ENCODE measurements around the gene BAG5. TPM values are rescaled to one million over a fixed set of nuclear protein-coding genes. Genes with fewer than 3 reads are reported as not detected.

BAG5 gene
- total RNA-seq, 1 experiment from 2014 or later: 36.5 TPM

- no peak overlapping the region for H3K4me3 Mint-ChIP-seq (ENCODE audit: low read depth, unreplicated experiment)
Measured at GRCh38 chr14:103541709-103542604, 20.5 kb downstream of the BAG5 start.

GRCh38 chr14:103540821-103541708, 21.4 kb downstream of the BAG5 start:
- no peaks in the 10 kb centered on the region for H3K27me3 Mint-ChIP-seq (ENCODE audit: unreplicated experiment)
- intact Hi-C loops (cut with micrococcal nuclease; ENCODE audit: unreplicated experiment): no loop called here
- no TSS peak for BruUV-seq (replicated peaks)
- no peak for TF ChIP-seq CTCF (IDR thresholded peaks at IDR 0.05; ENCODE audit: unreplicated experiment)
- H3K27ac Mint-ChIP-seq (ENCODE audit: unreplicated experiment): peak overlapping the region; percentile 85
- H3K4me3 Mint-ChIP-seq (ENCODE audit: low read depth, unreplicated experiment): peak overlapping the region; percentile 56
- DNase-seq: no peak
- CTCF ChIA-PET: interaction anchor here (0.6 to 1.7 kb wide), 5 partner anchors 12 to 22 kb away, joined by 4 to 10 read pairs (median 5); partner anchors contain the start of genes CKB and TRMT61A
- H3K9me3 Mint-ChIP-seq (ENCODE audit: low read depth, unreplicated experiment): no peaks in the 10 kb centered on the region
- H3K4me1 Mint-ChIP-seq (ENCODE audit: low read depth, unreplicated experiment): no peaks in the 10 kb centered on the region
- H3K36me3 Mint-ChIP-seq (ENCODE audit: insufficient read depth, unreplicated experiment): peaks cover 28% of the 10 kb centered on the region

More at GRCh38 chr14:103541709-103542604, 20.5 kb downstream of the BAG5 start:
- Mint-ChIP-seq H3K9me3 (ENCODE audit: low read depth, unreplicated experiment) (no peaks in the 10 kb centered on the region), H3K36me3 (ENCODE audit: insufficient read depth, unreplicated experiment) (peaks cover 28% of the 10 kb centered on the region), H3K27ac (ENCODE audit: unreplicated experiment) (peak overlapping the region; percentile 50), H3K27me3 (ENCODE audit: unreplicated experiment) (no peaks in the 10 kb centered on the region), H3K4me1 (ENCODE audit: low read depth, unreplicated experiment) (no peaks in the 10 kb centered on the region)
- no peak for DNase-seq
- CTCF ChIA-PET: interaction anchor here (1.5 kb wide), 1 partner anchor 23 kb away, joined by 4 read pairs; no protein-coding TSS in a partner anchor
- no TSS peak for BruUV-seq (replicated peaks)
- TF ChIP-seq CTCF (IDR thresholded peaks at IDR 0.05; ENCODE audit: unreplicated experiment): no peak
- intact Hi-C loops (cut with micrococcal nuclease; ENCODE audit: unreplicated experiment): no loop called here

- Mint-ChIP-seq H3K4me1 (ENCODE audit: low read depth, unreplicated experiment) (no peaks in the 10 kb centered on the region), H3K27ac (ENCODE audit: unreplicated experiment) (no peak overlapping the region), H3K9me3 (ENCODE audit: low read depth, unreplicated experiment) (no peaks in the 10 kb centered on the region), H3K36me3 (ENCODE audit: insufficient read depth, unreplicated experiment) (peaks cover 28% of the 10 kb centered on the region), H3K27me3 (ENCODE audit: unreplicated experiment) (no peaks in the 10 kb centered on the region), H3K4me3 (ENCODE audit: low read depth, unreplicated experiment) (no peak overlapping the region)
- BruUV-seq (replicated peaks): no TSS peak
- no peak for TF ChIP-seq CTCF (IDR thresholded peaks at IDR 0.05; ENCODE audit: unreplicated experiment)
- intact Hi-C loops (cut with micrococcal nuclease; ENCODE audit: unreplicated experiment): no loop called here
- no peak for DNase-seq
- CTCF ChIA-PET: interaction anchor here (0.7 kb wide), 1 partner anchor 85 kb away, joined by 3 read pairs; no protein-coding TSS in a partner anchor
Measured at GRCh38 chr14:103539056-103539825, 23.2 kb downstream of the BAG5 start.

All from Calu3 (cell line).